Activated CD4-positive, CD25-positive, alpha-beta regulatory T cell treated with anti-CD3 and anti-CD28 coated beads, Interleukin-2, amount 50 U/mL, for 16 hours (primary cell): ENCODE data around the gene TEX9.

Experiments used
- DNase-seq: peaks from one replicate; pipeline ENCODE4 v3.0.0-alpha.2; 2020; ENCODE audit warnings: low read depth, low spot score

The TEX9 gene

DNA sequence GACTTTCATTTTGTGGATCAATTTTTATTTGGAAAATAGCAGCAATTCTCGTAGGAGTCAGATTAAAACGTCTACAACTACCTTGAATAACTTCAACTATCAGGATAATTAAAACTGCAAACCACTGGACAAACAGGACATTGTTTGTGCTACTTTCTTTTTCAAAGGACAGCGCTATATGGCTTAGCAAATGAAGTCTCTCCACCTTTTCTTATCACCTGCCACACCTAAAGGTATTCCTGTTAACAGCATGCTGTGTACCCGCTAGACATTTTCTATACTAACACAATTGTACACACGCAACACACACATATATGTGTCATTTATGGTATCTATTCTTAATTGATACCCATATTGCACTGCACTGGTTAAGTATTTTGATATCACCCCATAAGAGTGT is 80.5 kb downstream of the TEX9 start:
- DNase-seq, result no peak

- no peak for DNase-seq
These were observed 89.6 kb downstream of the TEX9 start for GRCh38 chr15:56454836-56455235.

- no peak for DNase-seq
These were observed 91.0 kb downstream of the TEX9 start for GRCh38 chr15:56456229-56456628.

GRCh38 chr15:56459096-56459495 is 93.9 kb downstream of the TEX9 start:
- no peak for DNase-seq

DNA sequence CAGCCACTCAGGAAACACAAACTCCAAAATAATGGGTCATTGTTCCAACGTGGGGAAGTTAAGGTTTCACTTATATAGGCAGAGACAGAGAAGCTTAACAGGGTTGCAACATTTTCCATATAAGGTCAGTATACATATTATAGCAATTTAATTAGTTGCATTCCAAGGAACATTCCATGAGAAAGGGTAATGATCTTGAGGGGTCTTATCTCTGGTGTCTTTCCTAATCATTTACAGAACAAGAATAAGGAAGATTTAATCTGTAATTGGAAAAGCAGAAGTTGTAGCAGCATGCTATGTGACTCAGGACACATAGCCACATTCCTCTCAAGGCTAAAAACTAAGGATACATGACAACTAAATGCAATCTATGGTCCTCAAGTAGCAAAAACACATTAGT is 94.8 kb downstream of the TEX9 start:
- DNase-seq, result no peak

GRCh38 chr15:56460947-56461346 is 95.7 kb downstream of the TEX9 start:
- no peak for DNase-seq

DNA sequence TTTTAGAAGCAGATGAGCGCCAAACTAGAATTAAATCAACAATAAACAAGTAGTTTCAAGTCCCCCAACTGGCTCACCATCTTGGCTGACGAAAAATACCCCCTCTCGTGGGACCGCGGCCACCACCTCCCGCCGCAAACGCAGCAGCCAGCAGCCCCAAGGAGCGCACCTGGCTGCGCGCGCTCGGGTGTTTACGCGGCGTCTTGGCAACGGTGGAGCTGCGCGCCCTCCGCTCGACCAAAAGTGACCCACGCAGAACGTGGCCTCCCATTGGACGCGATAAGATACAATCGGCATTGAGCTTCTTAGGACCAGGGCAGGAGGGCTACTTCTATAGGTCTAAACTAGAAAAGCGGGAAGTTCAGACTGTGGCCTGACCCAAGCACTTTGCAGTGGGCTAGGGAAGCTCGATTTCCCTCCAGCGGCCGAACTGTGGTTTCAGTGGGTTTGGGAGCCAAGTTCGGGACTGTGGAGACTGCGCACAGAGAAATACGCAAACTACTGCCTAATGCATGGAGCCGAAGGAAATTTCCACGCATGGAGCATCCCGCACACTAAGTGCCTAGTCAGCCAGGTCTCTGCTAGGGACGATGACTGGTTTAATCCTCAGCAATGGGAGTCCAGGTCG is 99.8 kb downstream of the TEX9 start, which contains the start of gene MNS1:
Gene MNS1 (minus strand): TSS at position 245 of the 628 bp plus-strand sequence. CDS start 165 bp downstream, at position 80.
- DNase-seq, result no peak

GRCh38 chr15:56467616-56468015 is 102.4 kb downstream of the TEX9 start:
- no peak for DNase-seq

- DNase-seq, result no peak
These were observed 103.2 kb downstream of the TEX9 start for GRCh38 chr15:56468401-56468800.

- DNase-seq, result no peak
These were observed 104.3 kb downstream of the TEX9 start for GRCh38 chr15:56469483-56469882.

- DNase-seq, result no peak
These were observed 106.3 kb downstream of the TEX9 start for GRCh38 chr15:56471440-56472069.

- no peak for DNase-seq
These were observed 107.1 kb downstream of the TEX9 start for GRCh38 chr15:56472278-56472677.

- DNase-seq, result no peak
These were observed 107.8 kb downstream of the TEX9 start for GRCh38 chr15:56473017-56473416.

DNA sequence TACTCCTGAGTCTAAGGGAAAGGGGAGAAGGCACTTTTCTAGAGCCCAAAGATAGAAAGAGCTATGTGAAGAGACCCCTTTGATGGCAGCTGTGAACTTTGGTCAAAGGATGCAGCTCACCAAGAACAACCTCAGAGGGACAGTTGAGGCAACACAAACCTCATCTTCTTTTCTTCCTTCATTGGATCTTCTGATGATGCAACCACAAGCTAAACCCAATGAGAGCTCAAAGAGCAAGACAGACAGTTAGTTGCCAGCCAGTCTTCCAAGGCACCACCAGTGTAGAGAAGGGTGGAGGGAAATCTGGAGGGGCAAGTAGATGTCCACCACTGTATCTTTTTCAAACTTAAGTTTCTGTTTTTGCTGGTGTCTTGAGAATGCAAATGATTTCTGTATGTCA is 110.1 kb downstream of the TEX9 start:
- no peak for DNase-seq
